Activated CD4-positive, alpha-beta T cell treated with anti-CD3 and anti-CD28 coated beads, Interleukin-2, amount 50 U/mL, for 4 hours (primary cell): ENCODE results near the gene SLC38A11.

Source experiments
- DNase-seq, 2 experiments: peaks; one replicate each; pipeline ENCODE4 v3.0.0-alpha.2; 2020

Gene SLC38A11

DNA sequence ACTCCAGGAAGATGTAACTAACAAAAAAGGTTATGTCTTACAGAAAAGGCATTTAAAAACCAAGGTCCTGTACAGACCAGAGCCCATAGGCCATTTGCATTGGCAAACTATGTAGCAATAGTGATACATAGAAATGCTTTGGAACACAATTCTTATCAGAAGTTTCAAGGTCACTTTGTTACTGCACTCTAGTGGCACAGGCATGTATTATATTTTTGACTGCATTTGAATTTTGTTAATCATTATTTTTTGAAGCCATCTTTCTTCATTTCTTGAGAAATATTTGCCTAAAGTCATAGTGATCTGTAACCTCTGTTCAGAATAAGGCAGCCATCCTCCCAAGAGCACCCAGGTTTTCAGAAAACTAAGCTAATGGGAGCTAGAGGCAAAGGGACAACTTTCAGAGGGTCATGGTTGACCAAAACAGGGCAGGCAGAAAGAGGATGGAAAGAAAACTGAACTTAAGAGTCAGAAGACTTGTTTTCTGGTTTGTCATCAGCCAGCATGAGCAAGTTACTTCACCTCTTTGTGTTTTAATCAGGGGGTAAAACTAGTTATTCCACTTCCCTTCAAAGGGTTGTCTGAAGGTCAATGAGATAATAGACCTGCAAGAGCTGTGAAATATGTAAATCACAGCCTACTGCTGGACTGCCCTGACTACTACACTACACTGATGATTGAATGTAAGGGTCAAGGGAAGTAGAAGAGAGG lies 41.5 kb downstream of the SLC38A11 start:
- DNase-seq: no peak

DNA sequence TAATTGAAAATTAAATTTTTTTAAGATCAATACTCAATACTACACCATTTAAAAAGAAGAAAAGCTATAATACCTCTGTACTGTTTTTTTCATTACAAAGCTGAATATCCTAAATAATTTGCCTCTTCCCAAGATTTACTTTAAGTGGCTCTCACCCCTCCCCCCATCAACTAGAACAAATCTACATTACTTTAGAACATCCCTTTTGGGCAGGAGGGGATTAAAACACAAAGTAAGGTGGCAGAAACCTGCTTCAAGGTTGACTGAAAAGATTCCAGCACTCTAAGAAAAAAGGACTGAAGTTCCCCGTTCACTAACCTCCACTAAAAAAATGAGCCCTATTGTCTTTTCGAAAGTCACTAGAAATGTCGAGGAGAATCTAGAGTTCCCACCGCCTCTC lies 42.3 kb downstream of the SLC38A11 start:
- no peak for DNase-seq

DNA sequence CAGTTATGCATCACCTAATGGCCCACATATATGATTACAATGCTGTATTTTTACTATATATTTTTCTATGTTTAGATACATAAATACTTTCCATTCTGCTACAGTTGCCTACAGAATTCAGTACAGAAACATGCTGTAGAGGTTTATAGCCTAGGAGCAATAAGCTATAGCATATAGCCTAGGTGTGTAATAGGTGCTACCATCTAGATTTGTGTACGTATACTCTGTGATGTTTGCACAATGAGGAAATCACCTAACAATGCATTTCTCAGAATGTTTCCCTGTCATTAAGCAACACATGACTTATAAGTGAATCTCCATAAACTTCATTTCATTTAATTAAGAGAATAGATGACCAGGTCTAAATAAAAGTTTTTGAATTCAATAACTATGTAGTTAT lies 43.5 kb downstream of the SLC38A11 start:
- no peak for DNase-seq

DNA sequence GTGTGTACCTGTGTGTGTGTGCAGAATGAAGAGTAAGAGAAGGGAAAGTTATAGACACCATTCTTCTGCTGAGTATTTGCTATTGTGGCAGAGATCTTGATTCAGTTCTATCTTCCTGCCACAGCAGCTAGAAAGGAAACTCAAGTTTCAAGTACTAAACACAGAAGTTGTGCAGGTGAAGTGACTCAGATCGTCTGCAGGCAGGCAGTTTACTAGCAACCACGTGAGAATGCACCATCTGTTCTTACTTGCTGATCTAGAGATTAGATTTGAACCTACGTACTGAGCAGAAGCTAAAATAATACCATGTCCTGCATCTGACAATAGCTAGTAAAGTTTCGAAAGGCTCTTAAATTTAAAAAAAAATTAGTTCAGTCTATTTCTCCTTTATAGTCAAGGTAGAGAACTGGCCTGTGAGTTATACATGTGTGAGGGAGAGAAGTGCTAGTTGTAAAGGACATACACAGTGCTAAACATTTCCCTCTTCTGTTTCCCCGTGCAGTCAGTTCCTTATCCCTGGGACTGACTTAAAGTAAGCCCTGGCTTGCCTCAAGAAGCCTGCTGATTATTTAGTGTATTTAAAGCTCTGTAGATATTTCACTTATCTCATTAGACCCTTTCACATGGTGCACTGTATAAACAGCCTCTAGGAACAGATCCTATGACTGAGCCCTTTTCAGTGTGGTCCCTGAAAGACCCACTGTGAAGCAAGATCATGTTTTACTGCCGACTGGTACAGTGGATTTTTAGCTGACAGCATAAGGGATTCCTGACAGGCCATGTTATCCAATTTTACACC lies 45.0 kb downstream of the SLC38A11 start:
- no peak for DNase-seq

DNA sequence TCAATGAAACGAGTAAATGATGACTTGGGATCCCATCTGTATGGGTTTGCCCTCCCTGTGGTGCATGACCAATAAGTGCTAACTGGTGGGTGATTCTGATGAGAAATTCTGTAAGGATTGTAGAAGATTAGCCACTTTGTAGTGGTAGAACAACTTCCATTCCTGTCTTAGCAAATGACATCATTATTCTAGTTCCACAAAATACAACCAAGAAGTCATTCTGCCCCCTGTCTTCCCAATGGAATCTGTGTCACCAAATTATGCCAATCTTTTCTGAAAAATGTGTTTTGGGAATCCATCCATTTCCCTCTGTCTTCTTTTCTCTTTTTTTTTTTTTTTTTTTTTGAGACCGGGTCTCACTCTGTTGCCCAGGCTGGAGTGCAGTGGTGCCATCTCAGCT lies 48.4 kb downstream of the SLC38A11 start:
- no peak for DNase-seq

DNA sequence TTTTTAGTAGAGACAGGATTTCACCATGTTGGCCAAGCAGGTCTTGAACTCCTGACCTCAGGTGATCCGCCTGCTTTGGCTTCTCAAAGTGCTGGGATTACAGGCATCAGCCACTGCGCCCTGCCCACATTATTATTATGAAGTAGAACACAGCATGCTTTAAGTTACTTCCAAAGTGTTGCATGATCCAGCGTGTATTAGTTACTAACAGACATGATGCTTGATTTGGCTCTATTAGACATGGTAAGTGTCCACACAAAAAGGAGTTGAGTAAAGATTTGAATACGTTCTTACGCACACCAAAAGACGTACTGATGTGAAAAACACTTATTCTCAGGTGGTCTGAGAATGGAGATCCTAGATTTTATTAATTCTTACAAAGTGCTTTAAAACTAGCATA lies 50.0 kb downstream of the SLC38A11 start:
- no peak for DNase-seq

DNA sequence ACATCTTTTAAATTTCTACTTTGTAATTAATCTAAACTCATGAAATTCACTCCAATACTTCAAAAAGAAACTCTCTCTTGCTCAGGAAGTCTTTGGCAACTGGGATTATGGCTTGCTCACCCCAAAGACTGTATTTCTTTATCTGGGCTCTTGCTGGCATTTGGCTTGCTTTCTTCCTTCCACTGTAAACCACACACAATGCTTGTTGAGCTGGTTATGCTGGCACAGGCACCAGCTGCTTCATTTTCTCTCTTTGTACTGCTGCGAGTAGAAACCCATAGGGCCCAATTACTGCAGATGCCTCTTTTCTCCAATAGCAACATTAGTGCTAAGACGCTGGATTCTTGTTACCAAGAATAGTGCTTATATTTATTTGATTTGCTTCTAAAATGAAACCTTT lies 51.4 kb downstream of the SLC38A11 start:
- DNase-seq: no peak

DNA sequence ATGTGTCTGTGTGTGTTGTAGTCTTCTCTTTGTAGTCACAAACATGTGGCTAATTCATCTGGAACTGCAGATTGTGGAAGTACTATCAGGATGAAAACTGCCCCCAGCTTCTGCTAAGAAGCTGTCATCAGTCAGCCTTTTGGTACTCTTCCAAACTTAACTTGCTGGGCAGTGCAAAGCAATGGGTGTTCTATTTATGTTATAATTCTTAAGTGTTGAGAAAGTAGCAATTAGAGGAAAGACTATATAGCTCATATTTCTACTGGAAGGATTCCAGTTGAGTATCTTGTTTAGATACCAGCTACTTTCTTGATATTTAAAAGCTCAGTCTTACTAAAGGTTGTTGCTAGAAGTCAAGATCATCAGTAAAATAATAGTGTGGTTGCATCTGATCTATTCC lies 52.1 kb downstream of the SLC38A11 start:
- DNase-seq: no peak

DNA sequence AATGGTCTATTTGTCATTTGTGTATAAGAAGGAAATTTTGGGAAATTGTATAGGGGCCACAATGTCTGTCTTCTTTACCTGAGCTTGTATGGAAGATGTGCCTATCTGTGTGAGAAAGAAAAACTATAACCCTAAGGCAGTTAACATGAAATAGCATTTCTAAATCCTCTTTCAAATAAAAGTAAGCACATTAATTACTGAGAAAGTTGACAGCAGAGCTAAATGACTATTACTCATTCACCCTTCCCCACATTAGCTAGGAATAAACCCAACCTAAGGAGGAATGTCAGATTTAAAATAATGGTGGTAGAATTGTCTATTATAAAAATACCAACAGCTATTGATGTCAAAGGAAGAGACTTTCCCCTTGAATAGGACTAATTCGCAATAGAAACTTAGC lies 56.2 kb downstream of the SLC38A11 start:
- no peak for DNase-seq

DNA sequence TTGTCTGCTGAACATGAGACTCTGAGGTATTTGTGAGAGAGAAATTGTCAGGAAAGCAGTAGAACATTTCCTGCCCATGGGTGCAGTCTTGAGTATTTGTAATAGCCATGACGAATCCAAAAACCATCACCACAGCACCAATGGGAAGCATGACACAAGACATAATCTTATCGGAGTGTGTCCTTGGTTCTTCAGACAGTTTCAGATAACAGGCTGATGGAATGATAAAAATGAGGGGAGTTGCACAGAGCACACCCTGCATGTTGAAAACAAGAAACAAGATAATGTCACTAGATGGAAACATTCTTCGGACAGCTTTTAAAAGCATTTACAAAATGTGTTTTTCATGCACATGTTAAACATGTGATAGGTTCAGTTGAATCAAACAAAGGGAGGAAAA lies 56.9 kb downstream of the SLC38A11 start:
- DNase-seq: no peak

DNA sequence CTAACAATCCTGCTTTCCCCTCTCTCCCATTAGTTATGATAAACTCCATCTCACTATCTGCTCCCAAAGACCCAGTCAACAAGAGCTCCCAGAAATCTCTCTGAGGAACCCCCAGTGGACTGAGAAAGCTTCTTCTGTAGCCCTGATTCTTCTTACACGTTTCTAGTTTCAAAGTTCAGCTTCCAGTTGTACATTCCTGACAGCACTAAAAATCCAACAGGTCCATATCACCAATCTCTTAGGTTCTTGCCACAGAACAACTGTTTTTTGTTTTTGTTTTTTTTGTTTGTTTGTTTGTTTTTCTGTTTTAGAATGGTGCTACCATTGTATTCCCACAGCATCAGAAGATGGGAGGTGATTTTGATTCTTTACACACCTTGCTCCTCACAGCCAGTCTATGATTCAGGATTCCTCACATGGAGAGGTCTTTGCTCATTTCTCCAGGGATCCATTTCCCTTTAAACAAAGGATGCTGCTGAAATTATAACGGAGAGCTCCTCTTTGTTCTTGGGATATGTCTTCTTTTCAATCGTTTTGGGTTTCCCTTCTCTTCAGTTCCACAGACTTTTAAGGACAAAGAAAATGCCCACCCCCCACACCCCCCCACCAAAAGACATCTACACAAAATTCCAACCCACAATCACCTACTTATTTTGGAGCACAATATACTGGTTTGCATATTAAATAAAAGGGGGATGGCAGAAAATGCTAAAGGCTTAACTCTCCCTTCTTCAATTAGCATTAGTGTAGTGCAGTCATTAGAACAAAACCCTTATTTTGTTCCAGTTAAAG lies 57.7 kb downstream of the SLC38A11 start:
- no peak for DNase-seq

DNA sequence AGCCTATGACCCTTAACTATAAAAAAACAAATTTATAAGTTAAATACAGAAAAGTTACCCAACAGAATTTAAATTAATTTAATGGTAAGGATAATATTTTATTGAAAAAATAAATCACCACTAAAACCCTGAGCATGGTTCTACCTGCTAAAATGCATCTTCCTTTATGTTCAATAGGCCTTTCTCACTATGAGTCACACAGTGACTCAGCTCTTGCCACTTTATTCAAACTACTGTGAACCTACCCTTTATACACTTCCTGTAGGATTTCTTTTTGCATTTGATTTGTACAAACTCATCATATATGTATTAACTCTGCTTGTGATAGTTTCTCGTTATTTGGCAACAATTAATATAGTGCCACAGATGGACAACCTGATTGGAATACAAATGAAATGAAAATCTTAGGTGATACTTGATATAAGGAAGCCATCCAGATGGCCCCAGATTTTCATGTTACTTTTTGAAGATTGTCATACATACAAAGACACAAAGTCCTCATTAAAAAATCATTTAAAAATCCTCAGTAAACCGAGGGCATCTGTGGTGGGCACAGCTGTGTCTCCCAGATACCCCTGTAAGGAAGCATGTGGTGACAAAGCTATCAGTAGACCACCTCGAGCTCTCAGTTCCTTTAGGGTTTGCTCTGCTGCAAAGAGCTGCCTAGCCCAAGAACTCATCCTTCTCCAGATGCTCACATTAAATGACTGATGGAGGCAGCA lies 58.5 kb downstream of the SLC38A11 start:
- no peak for DNase-seq

DNA sequence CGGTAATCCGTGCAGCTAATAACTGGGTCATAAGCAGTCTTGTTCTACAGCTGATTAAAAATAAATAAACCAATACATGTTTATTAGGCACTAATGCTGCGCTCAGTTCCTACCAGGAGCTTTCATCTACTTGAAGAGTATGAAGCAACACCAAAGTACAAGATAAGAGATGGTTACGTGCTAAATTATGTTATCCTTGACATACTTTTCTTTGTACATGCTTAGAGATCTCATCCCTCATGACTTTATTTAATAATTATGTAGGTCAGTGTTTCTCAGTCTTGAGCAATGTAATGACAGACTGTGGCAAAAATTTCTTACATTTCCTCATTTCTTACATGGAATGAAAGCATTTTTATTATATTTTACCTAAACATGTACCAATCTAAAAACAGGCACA lies 59.1 kb downstream of the SLC38A11 start:
- DNase-seq: no peak

DNA sequence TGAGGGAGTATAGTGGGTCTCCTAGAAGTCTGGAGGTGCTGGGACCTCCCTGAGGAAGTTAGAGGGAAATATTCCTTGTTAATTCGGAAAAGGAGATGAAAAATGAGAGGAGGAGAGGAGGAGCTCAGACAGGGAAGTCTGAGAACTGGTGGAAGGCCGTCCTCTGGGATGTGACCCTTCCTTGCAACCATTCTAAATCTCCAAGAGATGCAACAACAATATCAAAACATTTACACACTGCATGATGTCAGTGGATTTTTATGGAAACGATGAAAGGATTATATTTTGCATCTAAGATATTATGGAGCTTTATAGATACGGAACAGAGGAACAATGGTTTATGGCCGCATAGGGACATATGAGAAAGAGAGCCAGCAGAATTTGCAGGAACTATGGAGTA lies 63.9 kb downstream of the SLC38A11 start:
- DNase-seq: no peak

DNA sequence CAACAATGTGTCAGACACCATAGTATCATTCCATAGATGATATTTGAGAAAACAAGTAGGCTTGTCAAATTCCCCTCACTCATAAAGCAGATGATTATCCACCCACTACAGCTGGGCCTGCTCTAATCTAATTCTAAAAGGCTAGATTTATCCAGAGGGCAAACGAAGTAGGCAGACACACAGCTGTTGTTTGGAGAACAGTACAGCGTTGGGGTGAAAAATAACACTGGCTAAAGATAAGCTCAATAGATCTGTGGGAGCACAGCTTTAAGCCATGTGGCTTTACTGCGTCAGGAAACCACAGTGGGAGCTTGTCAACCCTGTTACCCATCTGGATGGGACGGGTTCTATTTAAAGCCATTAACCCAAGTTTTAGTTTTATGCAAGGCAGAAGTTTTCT lies 64.8 kb downstream of the SLC38A11 start:
- DNase-seq: no peak

DNA sequence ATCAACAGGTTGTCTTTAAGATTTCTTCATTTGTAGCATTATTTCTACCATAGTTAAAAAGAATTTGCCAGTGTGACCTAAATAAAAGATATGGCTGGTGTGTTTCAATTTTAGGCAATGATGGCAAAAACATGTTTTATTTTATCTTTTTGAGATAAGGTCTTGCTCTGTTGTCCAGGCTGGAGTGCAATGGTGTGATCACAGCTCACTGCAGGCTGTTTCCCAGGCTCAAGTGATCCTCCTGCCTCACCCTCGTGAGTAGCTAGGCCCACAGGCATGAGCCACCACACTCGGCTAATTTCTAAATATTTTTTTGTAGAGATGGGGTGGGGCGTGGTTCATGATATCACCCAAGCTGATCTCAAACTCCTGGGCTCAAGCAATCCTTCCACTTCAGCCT lies 66.7 kb downstream of the SLC38A11 start:
- no peak for DNase-seq

DNA sequence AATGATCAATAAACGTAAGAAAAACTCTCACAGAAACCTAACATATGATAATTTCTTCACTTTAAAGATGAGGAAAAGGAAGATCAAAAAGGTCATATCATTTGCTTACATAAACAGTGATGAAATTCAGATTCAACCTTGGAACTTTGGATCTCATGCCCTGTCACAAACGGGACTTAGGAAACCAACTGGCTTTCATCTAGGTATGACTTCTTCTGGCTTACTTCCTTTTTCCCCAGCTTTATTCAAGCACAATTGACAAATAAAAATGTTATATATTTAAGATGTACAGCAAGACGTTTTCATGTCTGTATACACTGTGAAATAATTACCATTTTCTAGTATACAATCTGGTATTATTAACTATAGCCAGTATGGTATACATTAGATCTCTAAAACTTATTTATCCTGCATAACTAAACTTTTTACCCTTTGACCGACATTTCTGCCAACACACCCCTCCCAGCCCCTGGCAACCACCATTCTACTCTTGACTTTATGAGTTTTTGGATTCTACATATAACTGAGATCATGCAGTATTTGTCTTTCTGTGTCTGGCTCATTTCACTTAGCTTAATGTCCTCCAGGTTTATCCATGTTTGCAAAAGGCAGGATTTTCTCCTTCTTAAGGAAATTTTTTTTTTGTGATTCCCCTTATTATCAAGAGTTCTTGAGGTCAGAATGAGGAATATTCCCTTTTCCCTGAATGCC lies 67.7 kb downstream of the SLC38A11 start:
- DNase-seq: no peak

DNA sequence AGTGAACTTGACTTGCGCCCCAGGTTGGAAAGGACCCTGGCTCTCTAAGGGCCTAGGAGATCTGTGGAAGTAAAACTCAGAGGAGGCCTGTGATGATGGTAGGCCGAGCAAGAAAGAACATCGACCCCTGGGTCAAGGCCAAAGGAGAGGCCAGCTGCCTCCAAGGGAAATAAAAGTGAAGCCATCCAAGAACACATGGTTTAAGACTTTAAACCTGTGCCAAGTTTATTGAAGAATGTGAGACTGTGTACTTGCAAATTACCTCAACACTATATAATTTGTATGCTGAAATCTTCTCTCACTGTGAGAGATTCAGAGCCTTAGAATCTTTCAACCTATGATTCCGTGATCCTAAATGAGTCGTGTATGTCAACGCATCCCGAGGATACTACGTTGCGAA lies 73.0 kb downstream of the SLC38A11 start:
- DNase-seq: no peak

DNA sequence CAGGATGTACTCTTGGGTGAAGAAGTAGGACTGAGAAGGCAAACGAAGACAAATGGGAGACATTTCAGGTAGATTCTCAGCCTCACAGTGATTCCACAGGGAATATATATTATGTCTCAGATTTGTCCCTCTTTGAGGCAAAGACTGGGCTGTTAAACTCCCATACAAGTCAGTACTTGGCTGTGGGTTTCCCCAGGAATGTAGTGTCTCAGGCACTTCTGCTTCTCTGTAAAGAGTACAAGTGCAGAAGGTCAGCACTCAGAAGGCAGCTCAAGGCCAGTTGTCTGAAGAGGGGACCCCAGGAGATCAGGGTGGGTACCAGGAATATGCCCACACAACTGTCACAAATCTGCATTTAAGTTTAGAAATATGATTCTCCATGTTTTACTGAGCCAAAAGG lies 73.8 kb downstream of the SLC38A11 start:
- no peak for DNase-seq

DNA sequence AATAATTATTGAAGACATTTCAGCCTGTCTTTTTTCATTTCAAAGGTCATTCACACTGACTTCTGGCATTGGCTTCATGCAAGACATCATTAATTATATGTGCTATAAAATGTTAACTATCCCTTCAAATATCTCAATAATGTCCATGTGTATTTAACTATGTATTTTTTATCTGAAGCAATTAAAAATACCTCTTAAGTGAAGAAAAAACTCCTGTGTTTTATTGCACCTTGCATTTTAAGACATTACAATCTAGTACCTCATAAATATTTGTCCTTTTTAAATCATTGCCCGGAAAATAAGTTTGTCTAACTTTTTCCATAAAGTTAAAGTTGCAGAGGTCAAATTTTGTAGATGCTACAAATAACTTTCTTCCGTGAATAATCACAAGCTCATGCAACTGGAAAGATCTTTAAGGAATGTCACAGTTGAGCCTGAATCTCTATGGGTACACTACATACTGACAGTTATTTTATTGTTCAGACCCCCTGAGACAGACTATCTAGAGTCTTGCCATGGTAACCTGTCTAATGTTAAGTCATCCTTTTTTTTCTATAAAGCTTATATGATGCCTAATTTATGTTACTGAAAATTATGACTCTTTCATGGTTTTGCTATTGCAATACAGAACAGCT lies 75.3 kb downstream of the SLC38A11 start:
- DNase-seq: no peak

DNA sequence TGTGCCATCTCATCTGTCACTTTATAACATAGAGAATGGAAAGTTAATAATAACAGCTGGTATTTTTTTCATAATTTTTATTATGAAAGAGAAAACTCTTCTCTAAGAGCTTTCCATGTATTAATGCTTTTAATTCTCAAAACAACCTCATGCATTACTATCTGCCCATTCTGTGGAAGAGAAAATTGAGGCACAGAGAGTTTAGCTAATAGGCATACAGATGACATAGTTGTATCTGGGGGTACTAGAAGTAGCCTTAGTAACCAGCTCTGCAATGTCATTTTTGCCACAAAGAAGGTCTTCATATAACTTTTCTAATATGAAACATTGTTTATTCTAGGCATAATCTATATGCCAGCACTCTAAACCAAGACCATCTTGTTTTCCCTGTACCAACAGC lies 77.4 kb downstream of the SLC38A11 start:
- DNase-seq: no peak

DNA sequence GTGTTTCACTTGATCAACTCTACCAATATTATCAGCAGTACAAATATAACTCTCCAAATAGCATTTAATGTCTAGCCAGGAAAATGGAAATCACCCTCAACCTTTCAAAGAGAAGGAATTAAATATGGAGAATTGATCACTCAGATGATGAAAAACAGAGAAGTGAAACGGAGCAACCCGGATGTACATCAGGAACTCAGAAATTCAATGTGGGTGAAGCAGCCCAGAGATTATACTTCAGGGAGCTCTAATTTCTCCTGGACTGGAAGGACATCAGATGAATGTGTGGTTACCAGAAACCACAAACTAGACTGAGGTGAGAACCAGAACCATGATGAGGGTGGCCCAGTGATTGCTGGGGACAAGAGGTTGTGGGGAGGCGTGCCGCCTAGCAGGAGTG lies 78.2 kb downstream of the SLC38A11 start:
- no peak for DNase-seq
